ENCODE results near the gene KIF1B.
"Not testable (repeated sequence)": the region's sequence is repeated elsewhere in the genome, so short reads cannot be mapped to it uniquely, and the experiment has no call there.

KIF1B gene

GRCh38 chr1:10189659-10190058, 20.7 kb upstream of the KIF1B start:
- no peak for DNase-seq

GRCh38 chr1:10192263-10192662, 18.1 kb upstream of the KIF1B start:
- DNase-seq = no peak

DNA sequence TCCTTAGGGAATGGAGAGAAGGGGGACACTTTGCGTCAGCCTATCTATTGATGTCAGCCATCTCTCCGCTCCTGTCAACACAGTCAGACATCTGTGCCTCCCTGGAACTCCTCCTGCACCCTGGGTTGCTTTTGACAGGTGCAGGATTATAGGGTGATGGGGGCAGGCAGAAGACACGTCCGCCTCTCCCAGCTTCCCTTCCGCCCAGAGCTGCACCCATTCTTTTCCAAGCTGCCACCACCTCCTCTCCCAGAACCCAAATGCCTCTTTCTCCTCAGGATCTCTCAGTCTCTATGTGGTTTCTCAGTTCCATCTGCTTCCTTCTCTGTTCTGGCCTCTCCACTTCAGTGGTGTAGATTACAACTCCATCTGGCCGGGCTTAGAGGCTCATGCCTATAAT, 17.1 kb upstream of the KIF1B start:
- no peak for DNase-seq

GRCh38 chr1:10195570-10195969, 14.8 kb upstream of the KIF1B start:
- no peak for DNase-seq

DNA sequence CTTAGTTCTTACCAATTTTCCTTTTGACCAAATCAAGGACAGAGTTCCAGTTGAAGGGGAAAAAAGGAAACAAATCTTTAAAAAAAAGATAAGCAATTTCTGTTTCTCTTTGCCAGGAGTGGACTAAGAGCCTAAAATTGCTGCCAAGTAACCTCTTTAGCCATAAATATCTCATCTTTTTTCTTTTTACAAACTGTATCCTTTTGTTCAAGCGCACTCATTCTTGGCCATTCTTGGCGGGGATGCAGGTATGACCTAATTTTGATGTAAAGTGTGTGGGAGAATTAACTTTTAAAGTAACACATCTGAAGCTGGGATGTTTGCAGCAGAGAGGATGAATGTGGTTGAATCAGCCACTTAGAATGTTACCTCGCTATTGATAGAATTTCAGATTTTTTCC, 13.4 kb upstream of the KIF1B start:
- no peak for DNase-seq

- DNase-seq = no peak
Measured at GRCh38 chr1:10200620-10201019, 9.8 kb upstream of the KIF1B start.

DNA sequence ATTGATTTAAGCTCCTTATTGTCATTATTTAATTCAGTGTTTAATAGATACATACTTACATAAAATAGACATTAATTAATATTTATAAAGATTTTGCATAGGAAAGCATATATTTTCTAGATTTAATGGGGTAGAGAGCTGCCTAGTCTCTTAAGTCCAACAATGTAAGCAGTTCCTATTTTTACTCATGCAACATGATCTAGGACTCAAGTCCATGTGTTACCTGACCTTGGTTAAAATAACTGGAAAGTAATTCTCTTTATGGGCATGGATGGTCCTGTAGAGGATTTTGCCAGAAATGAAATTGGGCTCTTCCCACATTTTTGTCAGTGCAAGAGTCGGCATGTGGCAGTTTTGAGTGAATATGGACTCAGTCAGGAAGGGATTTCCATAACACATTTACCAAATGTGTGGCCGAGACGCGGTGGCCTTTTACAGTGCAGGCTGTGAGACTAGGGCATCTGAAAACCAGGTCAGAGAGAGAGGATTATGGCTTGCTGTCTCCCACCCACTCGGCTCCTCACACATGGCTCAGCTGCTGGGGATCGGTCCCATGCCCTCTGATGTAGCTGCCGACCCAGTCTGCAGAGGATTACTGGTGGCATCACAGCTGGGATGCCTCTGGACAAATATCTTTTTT, 6.2 kb upstream of the KIF1B start:
- DNase-seq = no peak

GRCh38 chr1:10205206-10205605, 5.2 kb upstream of the KIF1B start:
- not testable (repeated sequence) for DNase-seq

GRCh38 chr1:10207810-10208209, 2.6 kb upstream of the KIF1B start:
- no peak for DNase-seq

GRCh38 chr1:10208537-10208936, 1.8 kb upstream of the KIF1B start:
- peak in 1 of 51 donors; percentile 3 for DNase-seq

GRCh38 chr1:10209590-10209904, 823 bp upstream of the KIF1B start:
- DNase-seq = no peak

DNA sequence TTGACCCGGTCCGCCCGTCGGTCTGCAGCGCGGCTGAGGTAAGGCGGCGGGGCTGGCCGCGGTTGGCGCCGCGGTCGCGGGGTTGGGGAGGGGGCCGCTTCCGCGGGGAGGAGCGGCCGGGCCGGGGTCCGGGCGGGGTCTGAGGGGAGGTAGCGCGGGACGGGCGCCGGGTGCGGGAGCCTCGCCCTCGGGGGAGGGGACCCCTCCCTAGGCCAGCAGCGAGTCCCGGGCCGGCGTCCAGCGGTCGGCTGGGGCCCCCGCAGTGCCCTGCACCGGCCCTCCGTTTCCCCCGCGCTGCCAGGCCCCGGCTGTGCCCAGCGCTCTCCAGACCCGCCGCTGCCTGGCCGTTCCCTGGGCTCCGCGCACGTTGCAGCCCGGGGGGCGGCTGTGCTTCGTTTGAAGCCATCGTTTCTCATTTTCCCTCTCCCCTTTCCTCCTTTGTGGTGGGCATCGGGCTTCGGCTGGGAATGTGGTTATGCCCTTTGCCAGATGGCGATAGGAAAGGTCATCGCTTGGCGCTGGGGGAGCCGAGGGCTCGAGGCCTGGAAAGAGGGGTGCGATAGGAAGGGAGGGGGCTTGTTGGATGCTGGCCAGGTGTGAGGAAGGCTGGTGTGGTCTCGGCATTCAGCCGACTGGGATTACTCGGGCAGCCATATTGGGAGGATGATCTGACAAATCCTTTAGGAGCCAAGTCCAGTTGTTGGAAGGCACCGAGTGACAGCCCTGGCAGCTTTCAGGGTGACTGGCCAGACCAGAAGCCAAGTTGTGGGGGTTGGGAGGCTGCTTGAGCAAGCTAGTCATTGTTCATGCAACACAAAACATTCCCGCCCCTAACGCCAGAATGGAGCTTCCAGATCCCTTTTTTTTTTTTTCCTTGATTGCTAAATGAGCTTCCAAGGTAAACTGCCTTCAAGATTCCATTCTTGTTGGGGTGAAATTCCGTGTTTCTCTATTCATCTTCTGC, 753 bp downstream of the KIF1B start:
- peak; percentile 22 to 96 (median 85) for DNase-seq

DNA sequence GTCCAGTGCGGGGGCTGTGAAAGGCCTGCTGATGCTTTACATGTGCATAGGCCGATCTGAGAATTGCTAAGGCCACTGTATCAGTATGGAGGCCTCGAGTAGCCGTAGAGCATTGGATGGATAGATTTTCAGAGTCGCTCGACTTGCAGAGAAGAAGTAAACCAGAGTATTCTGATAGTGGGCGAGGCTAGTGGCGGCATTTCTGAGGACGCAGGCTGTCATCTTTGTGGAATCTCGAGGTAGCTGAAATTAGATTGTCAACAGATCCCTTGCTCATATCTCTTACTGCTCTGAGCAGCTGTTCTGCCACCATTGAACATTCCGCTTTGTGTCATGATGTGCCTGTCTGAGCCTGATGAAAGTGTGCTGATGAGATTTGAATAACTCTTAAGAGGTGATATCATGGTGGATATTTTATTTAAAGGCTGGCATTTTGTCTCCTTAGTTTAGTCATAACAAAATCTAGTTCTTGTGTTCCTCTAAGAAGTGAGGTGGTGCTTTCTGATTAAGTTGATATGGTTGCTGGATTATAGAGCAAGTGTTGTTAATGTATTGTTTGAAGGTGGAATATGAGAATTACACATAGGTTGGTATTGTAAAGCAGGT, 1.5 kb downstream of the KIF1B start:
- DNase-seq = peak in 11 of 51 donors; percentile 24 to 72 (median 57)

DNA sequence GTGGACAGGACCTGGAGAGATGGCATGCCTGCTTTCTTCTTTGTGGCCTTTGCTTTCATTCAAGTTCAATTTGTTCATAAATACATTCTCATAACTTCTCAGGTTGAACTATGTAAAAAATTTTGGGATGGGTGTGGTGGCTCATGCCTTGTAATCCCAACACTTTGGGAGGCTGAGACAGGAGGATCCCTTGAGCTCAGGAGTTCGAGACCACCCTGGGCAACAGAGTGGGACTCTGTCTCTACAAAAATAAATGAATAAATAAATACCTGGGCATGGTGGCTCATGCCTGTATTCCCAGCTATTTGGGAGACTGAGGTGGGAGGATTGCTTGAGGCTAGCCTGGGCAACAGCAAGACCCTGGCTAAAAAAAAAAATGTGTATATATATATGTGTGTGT, 2.1 kb downstream of the KIF1B start:
- no peak for DNase-seq

DNA sequence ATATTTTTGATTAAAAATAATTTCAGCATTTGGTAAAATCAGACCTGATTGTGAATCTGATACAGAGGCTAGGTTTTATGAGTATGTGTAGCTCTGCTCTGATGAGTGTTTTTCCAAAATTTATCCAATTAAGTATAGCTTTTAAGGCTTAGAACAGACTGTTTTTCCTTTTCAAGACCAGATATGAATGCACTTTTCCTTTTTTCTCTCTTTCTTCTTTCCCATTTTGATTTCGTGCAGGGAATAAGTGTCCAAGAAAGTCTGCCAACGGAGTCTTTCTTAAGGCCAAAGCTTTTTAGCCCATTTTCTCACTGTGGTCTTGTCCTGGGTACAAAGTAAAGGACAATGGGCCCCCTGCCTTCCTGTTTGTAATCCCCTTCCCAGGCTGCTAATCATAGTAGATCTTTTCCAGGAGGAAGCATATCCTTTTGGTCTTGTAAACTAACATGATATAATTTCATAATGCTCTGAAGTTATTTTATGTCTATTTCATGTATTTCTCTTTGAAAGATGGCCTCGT, 2.9 kb downstream of the KIF1B start:
- DNase-seq = peak in 1 of 51 donors; percentile 9

DNA sequence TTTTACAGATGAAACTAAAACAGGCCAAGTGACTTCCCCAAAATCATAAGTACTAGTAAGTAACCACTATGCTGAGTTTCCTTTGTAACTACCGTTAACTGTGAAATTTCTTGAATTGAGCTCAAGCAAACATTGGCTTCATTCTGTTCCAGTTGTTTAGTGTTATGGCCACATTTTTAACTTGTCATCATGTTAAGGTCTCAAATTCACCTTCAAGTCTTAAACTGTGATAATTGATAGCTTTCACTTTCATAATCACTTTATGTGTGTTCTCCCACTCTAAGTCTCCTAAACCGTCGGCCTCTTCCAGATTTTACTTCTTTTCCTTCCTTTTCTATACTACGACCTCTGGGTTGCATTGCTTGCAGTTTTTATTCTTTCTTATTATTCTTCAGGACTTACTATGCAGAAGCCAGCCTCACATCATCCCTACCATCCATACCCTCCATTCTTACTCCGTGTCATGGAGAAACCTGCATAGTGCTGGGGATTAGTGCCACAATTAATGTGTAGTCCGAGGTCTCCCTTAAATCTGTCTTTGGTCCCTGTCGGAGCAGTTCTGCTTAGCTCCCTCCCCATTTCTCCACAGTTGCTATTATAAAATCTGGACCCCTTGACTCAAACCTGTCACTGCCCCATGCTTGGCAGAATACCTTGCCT, 5.8 kb downstream of the KIF1B start:
- DNase-seq = no peak

- peak in 8 of 51 donors; percentile 2 to 26 (median 9) for DNase-seq
Measured at GRCh38 chr1:10217748-10218441, 7.5 kb downstream of the KIF1B start.

GRCh38 chr1:10220200-10220599, 9.8 kb downstream of the KIF1B start:
- DNase-seq = no peak

GRCh38 chr1:10220657-10221056, 10.3 kb downstream of the KIF1B start:
- DNase-seq = not testable (repeated sequence)

- DNase-seq = no peak
Measured at GRCh38 chr1:10225573-10225972, 15.2 kb downstream of the KIF1B start.

DNA sequence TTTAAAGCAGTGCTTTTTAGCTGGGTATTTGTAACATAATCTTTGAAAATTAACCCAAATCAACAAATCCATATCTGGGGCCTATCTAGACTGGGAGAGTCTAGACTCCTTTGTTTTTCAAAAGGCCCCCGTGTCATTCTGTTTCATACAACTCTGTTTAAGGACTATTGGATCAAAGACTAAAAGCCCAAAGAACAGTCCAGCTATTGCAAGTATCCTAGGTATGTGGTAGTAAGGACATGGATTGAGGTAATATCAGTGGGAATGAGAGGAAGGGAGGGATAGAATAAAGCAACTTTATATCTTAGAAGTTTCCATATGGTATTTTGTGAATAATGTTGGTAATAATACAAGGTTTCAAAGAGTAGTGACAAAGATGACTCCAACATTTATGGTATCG, 18.2 kb downstream of the KIF1B start:
- no peak for DNase-seq

All from hypothalamus (tissue), 51 donors.